ENCODE data around the gene ZNF296.

DNA sequence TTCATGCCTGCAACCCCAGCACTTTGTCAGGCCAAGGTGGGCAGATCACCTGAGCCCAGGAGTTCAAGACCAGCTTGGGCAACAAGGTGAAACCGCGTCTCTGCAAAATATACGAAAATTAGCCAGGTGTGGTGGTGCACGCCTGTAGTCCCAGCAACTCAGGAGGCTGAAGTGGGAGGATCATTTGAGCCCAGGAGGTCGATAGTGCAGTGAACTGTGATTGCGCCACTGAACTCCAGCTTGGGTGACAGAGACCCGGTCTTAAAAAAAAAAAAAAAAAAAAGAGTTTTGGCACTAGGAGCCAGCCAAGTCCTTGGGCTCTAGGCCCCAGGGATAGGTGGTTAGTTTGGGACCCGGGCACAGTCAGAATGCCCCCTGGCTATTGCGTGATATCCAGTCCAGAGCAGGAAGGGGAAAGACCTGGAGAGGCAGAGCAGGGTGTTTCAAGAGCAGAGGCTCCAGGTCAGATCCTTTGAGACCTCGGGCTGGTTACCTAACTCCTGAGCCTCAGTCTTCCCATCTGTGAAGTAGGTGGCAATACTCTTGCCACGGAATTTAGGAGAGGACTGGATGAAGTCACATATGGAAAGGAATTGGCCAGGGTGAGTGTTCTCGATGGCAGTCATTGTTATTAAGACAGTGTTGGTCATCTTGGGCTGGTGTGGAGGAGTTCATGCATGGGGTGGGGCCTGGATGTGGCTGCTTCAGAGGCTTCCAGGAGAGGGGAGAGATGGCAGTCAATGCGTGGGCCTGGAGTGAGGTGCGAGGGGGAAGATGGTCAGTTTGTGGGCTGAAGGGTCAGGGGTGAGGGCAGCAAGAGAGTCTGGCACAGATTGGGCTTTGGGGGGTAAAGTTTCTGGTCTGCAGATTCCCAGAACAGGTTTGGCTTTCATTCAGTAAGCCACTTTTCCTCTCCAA lies 19.5 kb upstream of the ZNF296 start:
- TF ChIP-seq POLR2AphosphoS5 (IDR thresholded peaks at IDR 0.05; ENCODE audit: low read depth): no peak
- TF ChIP-seq, protein P1, sequence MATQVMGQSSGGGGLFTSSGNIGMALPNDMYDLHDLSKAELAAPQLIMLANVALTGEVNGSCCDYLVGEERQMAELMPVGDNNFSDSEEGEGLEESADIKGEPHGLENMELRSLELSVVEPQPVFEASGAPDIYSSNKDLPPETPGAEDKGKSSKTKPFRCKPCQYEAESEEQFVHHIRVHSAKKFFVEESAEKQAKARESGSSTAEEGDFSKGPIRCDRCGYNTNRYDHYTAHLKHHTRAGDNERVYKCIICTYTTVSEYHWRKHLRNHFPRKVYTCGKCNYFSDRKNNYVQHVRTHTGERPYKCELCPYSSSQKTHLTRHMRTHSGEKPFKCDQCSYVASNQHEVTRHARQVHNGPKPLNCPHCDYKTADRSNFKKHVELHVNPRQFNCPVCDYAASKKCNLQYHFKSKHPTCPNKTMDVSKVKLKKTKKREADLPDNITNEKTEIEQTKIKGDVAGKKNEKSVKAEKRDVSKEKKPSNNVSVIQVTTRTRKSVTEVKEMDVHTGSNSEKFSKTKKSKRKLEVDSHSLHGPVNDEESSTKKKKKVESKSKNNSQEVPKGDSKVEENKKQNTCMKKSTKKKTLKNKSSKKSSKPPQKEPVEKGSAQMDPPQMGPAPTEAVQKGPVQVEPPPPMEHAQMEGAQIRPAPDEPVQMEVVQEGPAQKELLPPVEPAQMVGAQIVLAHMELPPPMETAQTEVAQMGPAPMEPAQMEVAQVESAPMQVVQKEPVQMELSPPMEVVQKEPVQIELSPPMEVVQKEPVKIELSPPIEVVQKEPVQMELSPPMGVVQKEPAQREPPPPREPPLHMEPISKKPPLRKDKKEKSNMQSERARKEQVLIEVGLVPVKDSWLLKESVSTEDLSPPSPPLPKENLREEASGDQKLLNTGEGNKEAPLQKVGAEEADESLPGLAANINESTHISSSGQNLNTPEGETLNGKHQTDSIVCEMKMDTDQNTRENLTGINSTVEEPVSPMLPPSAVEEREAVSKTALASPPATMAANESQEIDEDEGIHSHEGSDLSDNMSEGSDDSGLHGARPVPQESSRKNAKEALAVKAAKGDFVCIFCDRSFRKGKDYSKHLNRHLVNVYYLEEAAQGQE (IDR thresholded peaks at IDR 0.05; ENCODE audit: insufficient replicate concordance, low read depth): no peak
- no peak for TF ChIP-seq GABPA (IDR thresholded peaks at IDR 0.05; ENCODE audit: low read depth)
- TF ChIP-seq CTCF (IDR thresholded peaks at IDR 0.05; ENCODE audit: insufficient read depth, low read length): no peak

Data from HL-60 (cell line).